Thyroid gland (tissue), 4 donors: ENCODE measurements around the gene ZKSCAN5.

ENCODE experiments used
- POLR2A ChIP-seq, 2 donors: fragments of 450-650 bp; IDR thresholded peaks; one replicate each; pipeline ENCODE4 v1.6.1; 2017; ENCODE audit warnings: antibody characterized with exemption in 2 of 2, mild to moderate bottlenecking in 2 of 2, moderate library complexity in 1 of 2
- TF ChIP-seq, protein P1 (sequence below), 6 experiments: fragments of 200-600 bp in 3 of 6; fragments of 450-650 bp in 3 of 6; sonication (generic) in 3 of 6; IDR thresholded peaks; one replicate each; pipeline ENCODE4 v1.5.1; 2016 to 2019; ENCODE audit warnings: antibody characterized with exemption in 6 of 6, mild to moderate bottlenecking in 2 of 6, inconsistent platforms in 1 of 6, moderate library complexity in 1 of 6

DNA sequence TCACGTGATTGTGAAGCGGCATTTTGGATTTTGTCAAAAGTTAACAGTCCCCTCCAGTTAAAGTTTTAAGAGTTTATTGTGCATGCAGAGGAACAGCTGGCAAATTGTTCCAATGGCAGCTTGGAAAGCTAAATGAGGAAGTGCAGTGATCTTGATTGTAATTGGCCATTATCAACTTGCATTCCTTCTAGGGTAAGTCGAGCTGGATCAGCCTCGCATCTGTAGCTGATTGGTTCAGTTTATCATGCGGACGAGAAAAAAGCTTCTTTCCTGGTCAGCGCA, 31.2 kb upstream of the ZKSCAN5 start:
- TF ChIP-seq POLR2A (IDR thresholded peaks at IDR 0.05) = no peak
- TF ChIP-seq, protein P1, sequence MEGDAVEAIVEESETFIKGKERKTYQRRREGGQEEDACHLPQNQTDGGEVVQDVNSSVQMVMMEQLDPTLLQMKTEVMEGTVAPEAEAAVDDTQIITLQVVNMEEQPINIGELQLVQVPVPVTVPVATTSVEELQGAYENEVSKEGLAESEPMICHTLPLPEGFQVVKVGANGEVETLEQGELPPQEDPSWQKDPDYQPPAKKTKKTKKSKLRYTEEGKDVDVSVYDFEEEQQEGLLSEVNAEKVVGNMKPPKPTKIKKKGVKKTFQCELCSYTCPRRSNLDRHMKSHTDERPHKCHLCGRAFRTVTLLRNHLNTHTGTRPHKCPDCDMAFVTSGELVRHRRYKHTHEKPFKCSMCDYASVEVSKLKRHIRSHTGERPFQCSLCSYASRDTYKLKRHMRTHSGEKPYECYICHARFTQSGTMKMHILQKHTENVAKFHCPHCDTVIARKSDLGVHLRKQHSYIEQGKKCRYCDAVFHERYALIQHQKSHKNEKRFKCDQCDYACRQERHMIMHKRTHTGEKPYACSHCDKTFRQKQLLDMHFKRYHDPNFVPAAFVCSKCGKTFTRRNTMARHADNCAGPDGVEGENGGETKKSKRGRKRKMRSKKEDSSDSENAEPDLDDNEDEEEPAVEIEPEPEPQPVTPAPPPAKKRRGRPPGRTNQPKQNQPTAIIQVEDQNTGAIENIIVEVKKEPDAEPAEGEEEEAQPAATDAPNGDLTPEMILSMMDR (IDR thresholded peaks at IDR 0.05) = no peak
